ENCODE measurements around the gene MPP2. TPM values are rescaled to one million over a fixed set of nuclear protein-coding genes. Genes with fewer than 3 reads are reported as not detected.
"Not testable (repeated sequence)": the region's sequence is repeated elsewhere in the genome, so short reads cannot be mapped to it uniquely, and the experiment has no call there.

The MPP2 gene
- total and polyA plus RNA-seq, 2 experiments from 2014 or later, result 4.1 to 5.1 TPM

GRCh38 chr17:43932923-43933322, 25.6 kb upstream of the MPP2 start:
- no peak overlapping the region for H2AFZ ChIP-seq
- H3K9me3 ChIP-seq (ENCODE audit: low read depth), result no peaks in the 10 kb centered on the region
- no peaks in the 10 kb centered on the region; the same call in 1 of the 2 replicates for H3F3A ChIP-seq (ENCODE audit: insufficient read depth)
- no peak overlapping the region for H3K4me3 ChIP-seq
- H3K27ac ChIP-seq, result no peak overlapping the region
- WGBS, 2 experiments (ENCODE audit: low coverage in 1 of 2, low lambda C conversion rate in 2 of 2, missing lambda C conversion rate in 2 of 2), result 92 to 97% methylated on average over 4 of the region's 4 CpGs
- H3K36me3 ChIP-seq (ENCODE audit: low read depth), result no peaks in the 10 kb centered on the region
- in situ Hi-C loops (cut with MboI), result no loop called here
- no peaks in the 10 kb centered on the region for H4K20me1 ChIP-seq (ENCODE audit: insufficient read depth)
- no peaks in the 10 kb centered on the region for H3K79me2 ChIP-seq (ENCODE audit: insufficient read depth)
- H3K9me2 ChIP-seq (ENCODE audit: insufficient read depth), result no peaks in the 10 kb centered on the region
- no peaks in the 10 kb centered on the region for H3K27me3 ChIP-seq (replicated peaks; ENCODE audit: insufficient read depth)
- H3K4me1 ChIP-seq (ENCODE audit: insufficient read depth), result peaks cover 17% of the 10 kb centered on the region
- no peak overlapping the region for H3K9ac ChIP-seq
- TF ChIP-seq EZH2 (IDR thresholded peaks at IDR 0.05; ENCODE audit: insufficient read depth, poor library complexity, severe bottlenecking) (no peak), EZH2phosphoT487 (IDR thresholded peaks at IDR 0.05; ENCODE audit: insufficient read depth, low read depth) (no peak)
- no peak overlapping the region for H3K4me2 ChIP-seq (ENCODE audit: unreplicated experiment)
- no peak for DNase-seq

GRCh38 chr17:43932357-43932756, 25.0 kb upstream of the MPP2 start:
- Histone ChIP-seq H3K27me3 (replicated peaks; ENCODE audit: insufficient read depth) (0 out of 2 replicates have a peak, but pooled peaks cover 4% of the 10 kb centered on the region), H3K36me3 (ENCODE audit: low read depth) (no peaks in the 10 kb centered on the region), H3K4me3 (no peak overlapping the region), H3F3A (ENCODE audit: insufficient read depth) (no peaks in the 10 kb centered on the region; the same call in 1 of the 2 replicates), H3K9ac (no peak overlapping the region), H3K27ac (no peak overlapping the region), H3K4me2 (ENCODE audit: unreplicated experiment) (no peak overlapping the region), H3K9me2 (ENCODE audit: insufficient read depth) (no peaks in the 10 kb centered on the region), H3K79me2 (ENCODE audit: insufficient read depth) (no peaks in the 10 kb centered on the region), H4K20me1 (ENCODE audit: insufficient read depth) (no peaks in the 10 kb centered on the region), H3K4me1 (ENCODE audit: insufficient read depth) (peaks cover 14% of the 10 kb centered on the region), H3K9me3 (ENCODE audit: low read depth) (no peaks in the 10 kb centered on the region), H2AFZ (no peak overlapping the region)
- DNase-seq, result no peak
- no peak for TF ChIP-seq EZH2phosphoT487 (IDR thresholded peaks at IDR 0.05; ENCODE audit: insufficient read depth, low read depth)
- TF ChIP-seq EZH2 (IDR thresholded peaks at IDR 0.05; ENCODE audit: insufficient read depth, poor library complexity, severe bottlenecking), result no peak
- WGBS, 2 experiments (ENCODE audit: low coverage in 1 of 2, low lambda C conversion rate in 2 of 2, missing lambda C conversion rate in 2 of 2), result 72 to 79% methylated on average over 9 to 10 of the region's 10 CpGs
- in situ Hi-C loops (cut with MboI), result no loop called here

- no peak overlapping the region for H3K27ac ChIP-seq
- no peak overlapping the region for H3K9ac ChIP-seq
- in situ Hi-C loops (cut with MboI), result no loop called here
- no peak for DNase-seq
- H3K9me2 ChIP-seq (ENCODE audit: insufficient read depth), result no peaks in the 10 kb centered on the region
- TF ChIP-seq EZH2phosphoT487 (IDR thresholded peaks at IDR 0.05; ENCODE audit: insufficient read depth, low read depth) (no peak), EZH2 (IDR thresholded peaks at IDR 0.05; ENCODE audit: insufficient read depth, poor library complexity, severe bottlenecking) (no peak)
- H3K27me3 ChIP-seq (replicated peaks; ENCODE audit: insufficient read depth), result peaks cover 17% of the 10 kb centered on the region; the same call in 1 of the 2 replicates
- peaks cover 5% of the 10 kb centered on the region for H3K4me1 ChIP-seq (ENCODE audit: insufficient read depth)
- H4K20me1 ChIP-seq (ENCODE audit: insufficient read depth), result no peaks in the 10 kb centered on the region
- H2AFZ ChIP-seq, result no peak overlapping the region
- no peaks in the 10 kb centered on the region for H3K9me3 ChIP-seq (ENCODE audit: low read depth)
- H3K79me2 ChIP-seq (ENCODE audit: insufficient read depth), result no peaks in the 10 kb centered on the region
- no peak overlapping the region for H3K4me3 ChIP-seq
- 73 to 74% methylated on average over 5 of the region's 5 CpGs for WGBS, 2 experiments (ENCODE audit: low coverage in 1 of 2, low lambda C conversion rate in 2 of 2, missing lambda C conversion rate in 2 of 2)
- H3K36me3 ChIP-seq (ENCODE audit: low read depth), result no peaks in the 10 kb centered on the region
- no peaks in the 10 kb centered on the region for H3F3A ChIP-seq (ENCODE audit: insufficient read depth)
- H3K4me2 ChIP-seq (ENCODE audit: unreplicated experiment), result no peak overlapping the region
These were observed 23.8 kb upstream of the MPP2 start for GRCh38 chr17:43931062-43931571.

GRCh38 chr17:43928609-43929008, 21.3 kb upstream of the MPP2 start:
- Histone ChIP-seq H3F3A (ENCODE audit: insufficient read depth) (no peaks in the 10 kb centered on the region), H3K4me1 (ENCODE audit: insufficient read depth) (no peaks in the 10 kb centered on the region), H3K4me2 (ENCODE audit: unreplicated experiment) (no peak overlapping the region), H3K36me3 (ENCODE audit: low read depth) (no peaks in the 10 kb centered on the region), H3K9me3 (ENCODE audit: low read depth) (no peaks in the 10 kb centered on the region), H3K9ac (no peak overlapping the region), H3K27ac (no peak overlapping the region), H3K27me3 (replicated peaks; ENCODE audit: insufficient read depth) (peaks cover 24% of the 10 kb centered on the region), H2AFZ (no peak overlapping the region), H3K4me3 (no peak overlapping the region), H3K79me2 (ENCODE audit: insufficient read depth) (no peaks in the 10 kb centered on the region), H3K9me2 (ENCODE audit: insufficient read depth) (no peaks in the 10 kb centered on the region), H4K20me1 (ENCODE audit: insufficient read depth) (no peaks in the 10 kb centered on the region)
- in situ Hi-C loops (cut with MboI), result no loop called here
- WGBS, 2 experiments (ENCODE audit: low coverage in 1 of 2, low lambda C conversion rate in 2 of 2, missing lambda C conversion rate in 2 of 2), result 94 to 95% methylated on average over 1 of the region's 1 CpG
- TF ChIP-seq EZH2phosphoT487 (IDR thresholded peaks at IDR 0.05; ENCODE audit: insufficient read depth, low read depth), result no peak
- no peak for TF ChIP-seq EZH2 (IDR thresholded peaks at IDR 0.05; ENCODE audit: insufficient read depth, poor library complexity, severe bottlenecking)
- no peak for DNase-seq

GRCh38 chr17:43927929-43928328, 20.6 kb upstream of the MPP2 start:
- H3K27me3 ChIP-seq (replicated peaks; ENCODE audit: insufficient read depth), result peaks cover 24% of the 10 kb centered on the region
- H3F3A ChIP-seq (ENCODE audit: insufficient read depth); H3K9ac ChIP-seq; DNase-seq; H3K36me3 ChIP-seq (ENCODE audit: low read depth); in situ Hi-C loops (cut with MboI); H3K27ac ChIP-seq; H3K9me2 ChIP-seq (ENCODE audit: insufficient read depth); H3K4me1 ChIP-seq (ENCODE audit: insufficient read depth); H4K20me1 ChIP-seq (ENCODE audit: insufficient read depth); H3K79me2 ChIP-seq (ENCODE audit: insufficient read depth); H3K9me3 ChIP-seq (ENCODE audit: low read depth): not testable (repeated sequence)
- peak overlapping the region; percentile 47; the same call in 1 of the 2 replicates for H3K4me3 ChIP-seq
- H2AFZ ChIP-seq, result peak overlapping the region; percentile 62; the same call in 1 of the 2 replicates
- 40 to 41% methylated on average over 5 of the region's 5 CpGs for WGBS, 2 experiments (ENCODE audit: low coverage in 1 of 2, low lambda C conversion rate in 2 of 2, missing lambda C conversion rate in 2 of 2)
- H3K4me2 ChIP-seq (ENCODE audit: unreplicated experiment), result peak overlapping the region; percentile 36

Data from GM23248 (cell line).